Memory B cell (primary cell): ENCODE data around the gene SARDH.
"Not testable (repeated sequence)": the region's sequence is repeated elsewhere in the genome, so short reads cannot be mapped to it uniquely, and the experiment has no call there.

Source experiments
- ATAC-seq: fragments of 150-1000 bp; cut with Tn5 transposase; 2 replicates; pipeline ENCODE4 v1.10.0; 2021; ENCODE audit warnings: low read depth, mild to moderate bottlenecking, moderate library complexity
- DNase-seq, 2 donors: peaks; one replicate each; pipeline ENCODE4 v3.0.0; 2022; ENCODE audit warnings: low spot score in 2 of 2
- H3K27ac Mint-ChIP-seq: one replicate; pipeline ENCODE4 v1.8.0; 2022; ENCODE audit warnings: mild to moderate bottlenecking, moderate library complexity, mixed read lengths
- H3K27me3 Mint-ChIP-seq: one replicate; pipeline ENCODE4 v1.8.0; 2022; ENCODE audit warnings: mixed read lengths
- H3K36me3 Mint-ChIP-seq: one replicate; pipeline ENCODE4 v1.8.0; 2022; ENCODE audit warnings: mild to moderate bottlenecking, mixed read lengths
- H3K4me1 Mint-ChIP-seq: one replicate; pipeline ENCODE4 v1.8.0; 2022; ENCODE audit warnings: mixed read lengths
- H3K4me3 Mint-ChIP-seq: one replicate; pipeline ENCODE4 v1.8.0; 2022; ENCODE audit warnings: mild to moderate bottlenecking, moderate library complexity, mixed read lengths
- H3K9me3 Mint-ChIP-seq: one replicate; pipeline ENCODE4 v1.8.0; 2022; ENCODE audit warnings: mixed read lengths

Gene SARDH

GRCh38 chr9:133632806-133633680, 105.1 kb downstream of the SARDH start:
- Mint-ChIP-seq H3K4me3 (no peak overlapping the region), H3K27ac (no peak overlapping the region), H3K36me3 (no peaks in the 10 kb centered on the region), H3K9me3 (no peaks in the 10 kb centered on the region), H3K27me3 (peaks cover 15% of the 10 kb centered on the region), H3K4me1 (no peaks in the 10 kb centered on the region)
- ATAC-seq (no peak), DNase-seq (no peak)

- no peak for DNase-seq
- H3K27ac Mint-ChIP-seq: no peak overlapping the region
These were observed 107.0 kb downstream of the SARDH start for GRCh38 chr9:133631111-133631510.

GRCh38 chr9:133629221-133630110, 108.7 kb downstream of the SARDH start:
- H3K27me3 Mint-ChIP-seq: peaks cover 8% of the 10 kb centered on the region
- DNase-seq: no peak
- no peak for ATAC-seq
- H3K4me1 Mint-ChIP-seq: no peaks in the 10 kb centered on the region
- no peak overlapping the region for H3K4me3 Mint-ChIP-seq
- H3K36me3 Mint-ChIP-seq: peaks cover 5% of the 10 kb centered on the region
- no peak overlapping the region for H3K27ac Mint-ChIP-seq
- H3K9me3 Mint-ChIP-seq: peaks cover 8% of the 10 kb centered on the region

More at GRCh38 chr9:133631111-133631510, 107.0 kb downstream of the SARDH start:
- H3K4me1 Mint-ChIP-seq: no peaks in the 10 kb centered on the region
- peaks cover 10% of the 10 kb centered on the region for H3K27me3 Mint-ChIP-seq
- peaks cover 3% of the 10 kb centered on the region for H3K36me3 Mint-ChIP-seq
- H3K4me3 Mint-ChIP-seq: no peak overlapping the region
- ATAC-seq: no peak
- peaks cover 5% of the 10 kb centered on the region for H3K9me3 Mint-ChIP-seq

GRCh38 chr9:133628766-133629165, 109.4 kb downstream of the SARDH start:
- no peaks in the 10 kb centered on the region for H3K4me1 Mint-ChIP-seq
- peaks cover 5% of the 10 kb centered on the region for H3K36me3 Mint-ChIP-seq
- peaks cover 5% of the 10 kb centered on the region for H3K27me3 Mint-ChIP-seq
- ATAC-seq (no peak), DNase-seq (no peak)
- H3K27ac Mint-ChIP-seq: no peak overlapping the region
- peaks cover 8% of the 10 kb centered on the region for H3K9me3 Mint-ChIP-seq
- H3K4me3 Mint-ChIP-seq: no peak overlapping the region

- Mint-ChIP-seq H3K9me3 (peaks cover 8% of the 10 kb centered on the region), H3K27ac (no peak overlapping the region)
- ATAC-seq: no peak
These were observed 110.8 kb downstream of the SARDH start for GRCh38 chr9:133627341-133627740.

GRCh38 chr9:133626008-133626407, 112.1 kb downstream of the SARDH start:
- peaks cover 14% of the 10 kb centered on the region for H3K27me3 Mint-ChIP-seq
- not testable (repeated sequence) for H3K27ac Mint-ChIP-seq, DNase-seq, H3K4me1 Mint-ChIP-seq, H3K9me3 Mint-ChIP-seq, H3K4me3 Mint-ChIP-seq, H3K36me3 Mint-ChIP-seq, ATAC-seq

More at GRCh38 chr9:133627341-133627740, 110.8 kb downstream of the SARDH start:
- no peak overlapping the region for H3K4me3 Mint-ChIP-seq
- no peaks in the 10 kb centered on the region for H3K4me1 Mint-ChIP-seq
- H3K27me3 Mint-ChIP-seq: peaks cover 12% of the 10 kb centered on the region
- peaks cover 5% of the 10 kb centered on the region for H3K36me3 Mint-ChIP-seq
- DNase-seq: no peak

GRCh38 chr9:133622555-133622954, 115.6 kb downstream of the SARDH start:
- ATAC-seq: no peak
- Mint-ChIP-seq H3K4me1 (peaks cover 8% of the 10 kb centered on the region), H3K4me3 (no peak overlapping the region), H3K36me3 (peaks cover 5% of the 10 kb centered on the region), H3K27me3 (peaks cover 16% of the 10 kb centered on the region), H3K9me3 (peaks cover 8% of the 10 kb centered on the region), H3K27ac (no peak overlapping the region)
- no peak for DNase-seq

DNA sequence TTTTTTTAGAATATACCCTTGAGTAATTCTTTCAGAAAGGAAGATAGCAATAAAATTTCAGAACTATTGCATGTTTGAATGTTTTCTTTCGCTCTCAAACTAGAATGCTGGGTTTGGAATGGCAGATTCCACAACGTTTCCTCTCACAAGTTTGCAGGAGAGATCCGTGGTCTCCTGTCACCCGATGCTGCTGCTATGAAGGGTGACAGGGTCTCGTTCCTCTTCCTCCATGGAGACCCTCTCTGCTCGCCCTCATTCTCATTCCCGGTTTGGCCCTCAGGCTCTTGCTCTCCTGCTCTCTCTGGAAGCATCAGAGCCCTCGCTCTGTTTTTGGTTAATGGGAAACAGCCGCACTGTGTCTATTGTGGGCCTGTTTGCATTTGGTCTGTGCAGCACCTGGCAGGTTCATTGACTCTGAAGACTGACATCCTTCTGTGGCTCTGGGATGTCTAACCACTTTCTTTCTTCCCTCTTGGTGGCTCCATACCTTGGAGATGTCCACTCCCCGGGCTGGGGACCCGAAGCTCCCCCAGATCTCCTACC, 116.4 kb downstream of the SARDH start:
- no peak for DNase-seq
- H3K27ac Mint-ChIP-seq: no peak overlapping the region
- H3K27me3 Mint-ChIP-seq: peaks cover 17% of the 10 kb centered on the region
- peaks cover 8% of the 10 kb centered on the region for H3K4me1 Mint-ChIP-seq
- H3K36me3 Mint-ChIP-seq: peaks cover 5% of the 10 kb centered on the region
- H3K9me3 Mint-ChIP-seq: peaks cover 8% of the 10 kb centered on the region
- no peak for ATAC-seq
- no peak overlapping the region for H3K4me3 Mint-ChIP-seq

GRCh38 chr9:133619791-133620190, 118.4 kb downstream of the SARDH start:
- ATAC-seq: peak; percentile 87
- peak in 1 of 2 donors; percentile 7 for DNase-seq
- peaks cover 20% of the 10 kb centered on the region for H3K27me3 Mint-ChIP-seq

DNA sequence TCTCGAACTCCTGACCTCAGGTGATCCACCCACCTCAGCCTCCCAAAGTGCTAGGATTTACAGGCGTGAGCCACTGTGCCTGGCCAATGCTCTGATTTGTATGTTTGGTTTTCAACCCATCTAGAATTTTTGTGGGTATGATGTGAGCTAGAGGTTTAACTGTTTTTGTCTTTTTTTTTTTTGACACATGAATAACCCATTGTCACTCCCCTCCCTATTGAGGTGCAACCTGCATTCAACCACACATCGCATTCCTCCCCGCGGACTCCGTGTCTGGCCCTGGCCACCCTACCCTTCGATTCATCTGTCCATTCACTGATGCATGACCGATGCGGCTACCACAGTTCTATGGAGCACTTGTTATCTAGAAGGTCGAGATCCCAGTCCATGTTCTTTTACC, 119.4 kb downstream of the SARDH start:
- Mint-ChIP-seq H3K36me3 (no peaks in the 10 kb centered on the region), H3K27me3 (peaks cover 20% of the 10 kb centered on the region), H3K4me1 (peaks cover 8% of the 10 kb centered on the region), H3K9me3 (no peaks in the 10 kb centered on the region), H3K27ac (no peak overlapping the region), H3K4me3 (no peak overlapping the region)
- DNase-seq (no peak), ATAC-seq (no peak)

More at GRCh38 chr9:133619791-133620190, 118.4 kb downstream of the SARDH start:
- H3K27ac Mint-ChIP-seq: no peak overlapping the region
- H3K9me3 Mint-ChIP-seq: no peaks in the 10 kb centered on the region
- H3K4me3 Mint-ChIP-seq: no peak overlapping the region
- H3K4me1 Mint-ChIP-seq: peaks cover 8% of the 10 kb centered on the region
- no peaks in the 10 kb centered on the region for H3K36me3 Mint-ChIP-seq

DNA sequence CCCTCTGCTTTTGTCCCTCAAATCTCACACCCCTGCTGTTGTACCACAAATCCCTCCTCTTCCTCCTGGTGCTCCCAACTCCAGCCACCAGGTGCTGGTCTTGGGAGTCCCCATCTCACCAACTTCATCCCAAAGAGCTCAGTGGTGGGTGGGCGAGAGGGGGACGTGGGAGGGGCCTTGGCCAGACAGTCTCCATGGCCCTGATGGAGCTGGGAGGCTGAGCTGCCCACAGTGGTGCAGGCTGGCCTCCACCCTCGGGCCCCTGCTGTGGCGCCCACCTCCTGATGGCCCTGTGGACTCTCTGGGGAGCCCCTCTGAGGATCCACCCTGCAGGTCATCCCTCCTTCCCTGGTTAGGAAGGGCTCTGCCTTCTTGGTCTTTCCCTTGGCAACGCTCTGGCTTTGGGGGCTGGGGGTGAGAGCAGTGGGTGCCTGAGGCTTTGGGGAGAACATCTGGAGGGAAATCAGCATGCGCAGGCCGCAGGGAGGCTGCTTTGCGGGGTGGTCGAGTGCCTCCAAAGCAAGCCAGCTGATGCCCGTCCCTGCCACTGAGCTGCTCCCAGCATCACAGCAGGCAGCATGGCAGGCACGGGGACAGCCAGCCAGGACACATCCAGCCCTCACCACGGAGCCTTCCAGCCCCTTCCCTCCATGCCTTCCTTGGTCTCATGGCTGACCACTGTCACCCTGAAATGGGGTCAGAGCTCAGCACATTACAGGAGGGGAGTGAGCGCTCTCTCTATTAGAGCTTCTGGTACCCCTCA, 121.3 kb downstream of the SARDH start:
- H3K9me3 Mint-ChIP-seq: no peaks in the 10 kb centered on the region
- no peaks in the 10 kb centered on the region for H3K36me3 Mint-ChIP-seq
- H3K27ac Mint-ChIP-seq: no peak overlapping the region
- H3K27me3 Mint-ChIP-seq: peaks cover 13% of the 10 kb centered on the region
- no peak for ATAC-seq
- DNase-seq: no peak
- peaks cover 8% of the 10 kb centered on the region for H3K4me1 Mint-ChIP-seq
- no peak overlapping the region for H3K4me3 Mint-ChIP-seq

GRCh38 chr9:133615606-133616188, 122.5 kb downstream of the SARDH start:
- Mint-ChIP-seq H3K4me1 (peaks cover 6% of the 10 kb centered on the region), H3K27ac (no peak overlapping the region), H3K27me3 (peaks cover 16% of the 10 kb centered on the region), H3K9me3 (no peaks in the 10 kb centered on the region), H3K4me3 (no peak overlapping the region), H3K36me3 (no peaks in the 10 kb centered on the region)
- no peak for DNase-seq
- no peak for ATAC-seq

- Mint-ChIP-seq H3K36me3 (no peaks in the 10 kb centered on the region), H3K4me1 (peaks cover 6% of the 10 kb centered on the region), H3K9me3 (no peaks in the 10 kb centered on the region), H3K27me3 (peaks cover 16% of the 10 kb centered on the region), H3K27ac (no peak overlapping the region), H3K4me3 (no peak overlapping the region)
- ATAC-seq (no peak), DNase-seq (no peak)
These were observed 123.0 kb downstream of the SARDH start for GRCh38 chr9:133615186-133615585.
